Measurements from ENCODE around the gene ZNF684.
"Not testable (repeated sequence)": the region's sequence is repeated elsewhere in the genome, so short reads cannot be mapped to it uniquely, and the experiment has no call there.

Gene ZNF684

DNA sequence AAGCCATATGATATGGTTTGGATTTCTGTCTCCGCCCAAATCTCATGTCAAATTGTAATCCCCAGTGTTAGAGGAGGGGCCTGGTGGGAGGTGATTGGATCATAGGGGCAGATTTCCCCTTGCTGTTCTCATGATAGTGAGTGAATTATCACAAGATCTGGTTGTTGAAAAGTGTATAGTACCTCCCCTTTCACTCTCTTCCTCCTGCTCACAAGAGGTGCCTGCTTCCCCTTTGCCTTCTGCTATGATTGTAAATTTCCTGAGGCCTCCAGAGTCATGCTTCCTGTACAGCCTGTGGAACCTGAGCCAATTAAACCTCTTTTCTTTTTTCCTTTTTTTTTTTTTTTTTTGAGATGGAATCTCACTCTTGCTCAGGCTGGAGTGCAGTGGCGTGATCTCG is 43.4 kb downstream of the ZNF684 start:
- not testable (repeated sequence) for DNase-seq (ENCODE audit: low read depth)

DNA sequence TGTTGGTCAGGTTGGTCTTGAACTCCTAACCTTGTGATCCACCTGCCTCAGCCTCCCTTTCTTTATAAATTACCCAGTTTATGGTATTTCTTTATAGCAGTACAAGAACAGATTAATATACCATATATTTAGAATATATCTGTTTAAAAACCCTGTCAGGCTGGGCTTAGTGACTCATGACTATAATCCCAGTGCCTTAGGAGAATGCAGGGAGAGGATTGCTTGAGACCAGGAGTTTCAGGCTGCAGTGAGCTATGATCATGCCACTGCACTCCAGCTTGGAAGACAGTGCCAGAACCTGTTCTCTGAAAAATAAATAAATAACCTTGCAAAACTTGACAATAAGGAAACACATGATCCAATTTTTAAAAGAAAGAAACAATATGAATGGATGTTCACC is 43.9 kb downstream of the ZNF684 start:
- no peak for DNase-seq (ENCODE audit: low read depth)

DNA sequence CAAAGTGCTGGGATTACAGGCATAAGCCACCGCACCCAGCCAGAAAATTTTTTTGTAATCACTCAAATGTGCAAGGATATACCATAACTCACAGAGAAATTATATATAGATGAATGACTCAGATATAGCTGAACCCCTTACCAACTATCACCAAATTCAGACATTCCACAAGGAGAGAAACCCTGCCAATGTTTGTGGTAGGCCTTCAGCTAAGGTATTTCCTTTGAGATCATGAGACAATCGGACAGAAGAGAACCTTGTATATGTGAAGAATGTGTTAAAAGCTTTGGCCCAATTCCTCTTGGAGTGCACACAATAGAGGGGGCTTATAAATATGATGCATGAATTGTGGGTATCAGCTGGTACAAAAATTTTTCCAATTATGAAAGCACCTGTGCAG is 50.7 kb downstream of the ZNF684 start:
- no peak for DNase-seq (ENCODE audit: low read depth)

DNA sequence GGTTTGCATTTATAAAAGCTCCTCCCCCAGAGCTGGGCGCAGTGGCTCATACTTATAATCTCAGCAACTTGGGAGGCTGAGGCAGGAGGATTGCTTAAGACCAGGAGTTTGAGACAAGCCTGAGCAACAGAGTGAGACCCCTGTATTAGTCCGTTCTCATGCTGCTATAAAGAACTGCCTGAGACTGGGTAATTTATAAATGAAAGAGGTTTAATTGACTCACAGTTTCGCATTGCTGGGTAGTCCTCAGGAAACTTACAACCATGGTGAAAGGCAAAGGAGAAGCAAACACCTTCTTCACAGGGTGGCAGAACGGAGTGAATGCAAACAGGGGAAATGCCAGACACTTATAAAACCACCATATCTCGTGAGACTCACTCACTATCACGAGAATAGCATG is 52.5 kb downstream of the ZNF684 start:
- no peak for DNase-seq (ENCODE audit: low read depth)

DNA sequence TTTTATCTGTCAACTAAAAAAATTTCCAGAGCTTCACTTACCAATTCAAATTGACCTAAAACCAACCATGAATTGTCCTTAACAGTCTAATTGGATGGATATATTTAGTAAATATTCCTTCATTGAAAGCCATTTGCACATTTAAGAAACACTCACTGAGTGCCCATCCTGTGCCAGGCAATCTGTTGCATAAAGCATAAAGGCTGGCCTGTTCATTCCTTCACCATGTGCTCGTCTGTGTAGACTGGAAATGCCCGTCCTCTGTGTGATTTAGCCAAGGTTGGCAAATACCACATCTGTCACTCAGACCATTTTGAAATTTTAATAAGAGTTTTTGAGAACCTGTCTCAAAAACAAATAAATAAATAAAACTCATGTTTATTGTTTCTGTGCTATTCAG is 57.1 kb downstream of the ZNF684 start:
- no peak for DNase-seq (ENCODE audit: low read depth)

DNA sequence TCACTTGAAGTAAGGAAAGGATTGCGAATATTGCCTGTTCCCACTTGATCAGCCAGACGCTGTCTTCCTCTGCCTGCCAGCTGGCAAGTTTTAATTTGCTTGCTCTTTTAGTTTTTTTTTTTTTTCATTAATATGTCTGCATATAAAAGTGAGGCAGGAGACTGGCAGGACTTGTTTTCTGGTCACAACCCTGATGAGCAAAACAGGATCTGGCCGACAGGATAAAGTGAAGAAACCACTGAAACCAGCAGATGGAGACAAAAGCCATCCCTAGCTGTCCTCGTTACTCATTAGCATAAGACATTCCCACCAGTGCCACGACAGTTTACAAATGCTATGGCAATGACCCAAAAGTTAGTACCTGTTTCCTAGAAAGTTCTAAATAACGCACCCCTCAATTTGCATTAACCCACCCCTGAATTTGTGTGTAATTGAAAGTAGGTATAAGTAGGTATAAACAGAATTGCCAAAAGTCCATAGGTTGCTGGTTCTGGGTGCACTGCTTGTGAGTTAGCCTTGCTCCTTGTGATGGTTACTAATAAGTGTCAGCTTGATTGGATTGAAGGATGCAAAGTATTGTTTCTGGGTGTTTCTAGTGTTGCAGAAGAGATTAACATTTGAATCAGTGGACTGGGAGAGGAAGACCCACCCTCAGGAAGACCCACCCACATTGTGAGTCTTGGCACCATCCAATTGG is 60.8 kb downstream of the ZNF684 start:
- no peak for DNase-seq (ENCODE audit: low read depth)

DNA sequence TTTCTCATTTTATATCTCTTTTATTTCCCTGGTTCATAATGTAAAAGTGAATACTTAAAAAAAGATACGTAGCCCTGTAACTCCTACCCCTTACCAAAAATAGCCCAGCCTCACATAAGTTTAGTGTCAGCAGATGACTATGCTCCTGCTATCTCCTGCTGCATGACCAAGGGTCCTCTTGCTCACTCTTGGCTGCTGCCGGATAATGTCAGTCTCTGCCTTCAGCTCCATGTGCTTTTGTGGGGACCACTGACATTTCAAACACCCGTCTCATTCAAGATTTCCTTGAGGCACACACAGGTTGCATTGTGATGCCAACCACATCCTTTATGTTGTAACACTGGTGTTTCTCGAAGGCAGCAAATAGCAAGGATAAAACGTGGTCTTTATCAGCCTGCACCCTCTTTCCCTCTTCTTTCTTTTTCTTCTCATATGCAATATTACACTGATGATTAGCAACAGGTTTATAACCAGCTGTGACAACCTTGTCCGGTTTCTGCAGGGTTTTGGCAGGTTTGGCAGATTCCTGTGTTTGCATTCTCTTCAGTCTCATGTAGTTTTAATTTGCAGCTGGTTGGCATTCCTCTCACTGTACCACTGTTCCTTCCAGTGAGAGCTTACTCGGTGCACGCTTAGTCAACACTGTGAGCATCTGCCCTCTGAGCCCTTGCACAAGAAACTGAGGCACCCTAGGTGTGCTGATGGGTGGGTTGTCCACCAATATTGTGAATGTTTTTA is 62.2 kb downstream of the ZNF684 start:
- DNase-seq (ENCODE audit: low read depth), result no peak

DNA sequence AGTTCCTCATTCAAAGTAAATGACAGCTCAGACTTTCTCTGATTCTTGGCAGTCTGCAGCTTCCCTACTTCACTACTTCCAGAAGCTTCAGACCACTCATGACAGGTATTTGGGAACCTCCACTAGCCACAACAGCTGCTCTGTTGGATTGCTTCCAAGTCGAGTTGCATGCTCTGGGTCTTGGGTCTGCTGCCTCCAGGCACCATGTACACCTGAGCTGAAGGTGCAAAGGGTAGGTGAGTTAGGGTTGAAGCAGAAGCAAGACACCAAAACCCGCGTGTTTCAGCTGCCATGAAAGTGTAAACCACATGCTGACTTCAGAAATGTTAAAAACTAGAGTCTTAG is 62.7 kb downstream of the ZNF684 start:
- DNase-seq (ENCODE audit: low read depth), result no peak

DNA sequence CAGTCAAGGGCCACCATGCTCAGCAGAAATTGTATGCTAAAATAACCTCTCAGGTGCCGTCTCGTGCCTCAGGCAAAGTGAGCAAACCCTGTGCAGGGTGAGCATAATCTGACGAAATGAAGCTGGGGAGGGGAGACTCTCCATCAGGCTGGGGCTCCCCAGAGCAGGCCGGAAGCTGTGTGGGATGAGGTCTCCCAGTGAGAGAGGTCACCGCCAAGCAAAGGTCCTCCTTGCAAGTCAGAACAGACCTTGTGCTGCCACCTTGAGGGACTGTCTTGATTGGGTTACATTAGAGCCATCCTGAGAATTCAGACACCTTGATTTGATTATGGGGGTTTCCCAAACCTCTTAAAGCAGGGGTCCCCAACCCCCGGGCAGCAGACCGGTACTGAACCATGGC is 64.2 kb downstream of the ZNF684 start:
- DNase-seq (ENCODE audit: low read depth), result no peak
